HG03575 (cell line): ENCODE data around the gene MRPS18C.

Experiments
- ATAC-seq: cut with Tn5 transposase; IDR thresholded peaks from one replicate; pipeline ENCODE4 v1.9.1; 2021; ENCODE audit not compliant: unreplicated experiment, insufficient number of reproducible peaks, low FRiP score; ENCODE audit errors: extremely low read depth

MRPS18C gene

GRCh38 chr4:83455281-83456183 lies at the start of gene MRPS18C, which contains the start of gene HELQ:
TSS of gene MRPS18C (plus strand) at chr4:83456058. CDS start at chr4:83456078, 20 bp downstream.
TSS of gene HELQ (minus strand) at chr4:83455823. CDS start at chr4:83455693, 130 bp downstream.
- ATAC-seq: peak; percentile 93

- no peak for ATAC-seq
Measured at GRCh38 chr4:83408908-83409307, 47.0 kb upstream of the MRPS18C start.

GRCh38 chr4:83413676-83414075 lies 42.2 kb upstream of the MRPS18C start:
- ATAC-seq: no peak

- ATAC-seq: no peak
Measured at GRCh38 chr4:83417566-83417965, 38.3 kb upstream of the MRPS18C start.

GRCh38 chr4:83418211-83418610 lies 37.6 kb upstream of the MRPS18C start:
- ATAC-seq: no peak

GRCh38 chr4:83431200-83431599 lies 24.7 kb upstream of the MRPS18C start:
- ATAC-seq: no peak

- ATAC-seq: no peak
Measured at GRCh38 chr4:83436680-83437079, 19.2 kb upstream of the MRPS18C start.

- ATAC-seq: no peak
Measured at GRCh38 chr4:83438719-83439118, 17.1 kb upstream of the MRPS18C start.

GRCh38 chr4:83440148-83440814 lies 15.6 kb upstream of the MRPS18C start:
- no peak for ATAC-seq

GRCh38 chr4:83440899-83441298 lies 15.0 kb upstream of the MRPS18C start:
- ATAC-seq: no peak

- no peak for ATAC-seq
Measured at GRCh38 chr4:83449009-83449408, 6.8 kb upstream of the MRPS18C start.

GRCh38 chr4:83454686-83455085 lies 1.2 kb upstream of the MRPS18C start:
- ATAC-seq: no peak

GRCh38 chr4:83456184-83456501 lies 285 bp downstream of the MRPS18C start:
- ATAC-seq: no peak

GRCh38 chr4:83473423-83473822 lies 17.6 kb downstream of the MRPS18C start:
- ATAC-seq: no peak

GRCh38 chr4:83473966-83474365 lies 18.1 kb downstream of the MRPS18C start:
- no peak for ATAC-seq

GRCh38 chr4:83484500-83485461 lies 28.9 kb downstream of the MRPS18C start, which contains the start of gene ABRAXAS1:
TSS of gene ABRAXAS1 (minus strand) at chr4:83485100. CDS start at chr4:83485072, 28 bp downstream.
- ATAC-seq: peak; percentile 80

GRCh38 chr4:83486457-83487129 lies 30.7 kb downstream of the MRPS18C start:
- no peak for ATAC-seq

GRCh38 chr4:83489711-83490326 lies 34.0 kb downstream of the MRPS18C start:
- ATAC-seq: no peak
